Endodermal cell (in vitro differentiated cells): Measurements from ENCODE around the gene EGLN1. TPM values are rescaled to one million over a fixed set of nuclear protein-coding genes. Genes with fewer than 3 reads are reported as not detected.

ENCODE experiments used
- DNase-seq: peaks from one replicate; pipeline ENCODE4 v3.0.0-alpha.2; 2017
- H3K27ac ChIP-seq: 2 replicates; pipeline ENCODE4 v1.5.1; 2013; ENCODE audit warnings: mild to moderate bottlenecking, low read depth, low read length, moderate library complexity
- H3K27me3 ChIP-seq: 2 replicates; pipeline ENCODE4 v1.6.1; 2013; ENCODE audit warnings: mild to moderate bottlenecking, low read length, moderate library complexity; ENCODE audit not compliant: insufficient read depth, control insufficient read depth, poor library complexity, severe bottlenecking
- H3K36me3 ChIP-seq: 2 replicates; pipeline ENCODE4 v1.7.0; 2013; ENCODE audit warnings: mild to moderate bottlenecking, low read length, moderate library complexity; ENCODE audit not compliant: control insufficient read depth, insufficient read depth
- H3K4me1 ChIP-seq: one replicate; pipeline ENCODE4 v1.7.0; 2013; ENCODE audit warnings: low read length; ENCODE audit not compliant: control insufficient read depth, insufficient read depth
- H3K4me3 ChIP-seq: 2 replicates; pipeline ENCODE4 v1.5.1; 2013; ENCODE audit warnings: mild to moderate bottlenecking, low read length, moderate library complexity
- H3K9ac ChIP-seq: 2 replicates; pipeline ENCODE4 v1.6.1; 2013; ENCODE audit warnings: mild to moderate bottlenecking, low read length, moderate library complexity; ENCODE audit not compliant: poor library complexity, severe bottlenecking; ENCODE audit errors: extremely low read depth
- H3K9me3 ChIP-seq: 2 replicates; pipeline ENCODE4 v1.6.1; 2013; ENCODE audit warnings: mild to moderate bottlenecking, low read length, moderate library complexity; ENCODE audit not compliant: control insufficient read depth
- H3K27ac Mint-ChIP-seq: 2 replicates; pipeline ENCODE4 v1.8.0; 2020; ENCODE audit warnings: mixed read lengths
- H3K27me3 Mint-ChIP-seq: 2 replicates; pipeline ENCODE4 v1.8.0; 2021; ENCODE audit warnings: mild to moderate bottlenecking, mixed read lengths; ENCODE audit not compliant: insufficient read depth
- H3K36me3 Mint-ChIP-seq: 2 replicates; pipeline ENCODE4 v1.8.0; 2020; ENCODE audit warnings: low read depth, mixed read lengths
- H3K4me1 Mint-ChIP-seq: 2 replicates; pipeline ENCODE4 v1.8.0; 2020; ENCODE audit warnings: mixed read lengths
- H3K4me3 Mint-ChIP-seq: 2 replicates; pipeline ENCODE4 v1.8.0; 2020; ENCODE audit warnings: mild to moderate bottlenecking, moderate library complexity, mixed read lengths
- H3K9me3 Mint-ChIP-seq: 2 replicates; pipeline ENCODE4 v1.8.0; 2020; ENCODE audit warnings: mild to moderate bottlenecking, mixed read lengths
- WGBS, 2 experiments: methylation state at CpG; one replicate each; pipeline versions ENCODE4 v1.1.5 to v1.1.7; 2013; ENCODE audit warnings: missing lambda C conversion rate in 2 of 2, mixed read lengths in 1 of 2; ENCODE audit not compliant: insufficient coverage in 1 of 2, insufficient read length in 1 of 2; 5-methylcytosine and 5-hydroxymethylcytosine counted together
- total RNA-seq, 2 donors: library from RNA; stranded (reverse); fragmentation: NEBNext Ultra II Directional in 1 of 2; extraction: Animal tissue kit (Norgen Biotek cat#: 25700) in 1 of 2; gene quantifications; 2 replicates in 1 of 2; 3 replicates in 1 of 2; pipeline ENCODE4 v1.2.1, GENCODE V29; 2021
- TF ChIP-seq, protein P1 (sequence below): fragments of 200-600 bp; sonication (generic); conservative IDR thresholded peaks from 2 replicates; pipeline ENCODE4 v1.5.0; 2021; ENCODE audit warnings: antibody characterized with exemption, mild to moderate bottlenecking

The EGLN1 gene
- total RNA-seq, 2 donors from 2014 or later: 12.2 to 17.4 TPM

DNA sequence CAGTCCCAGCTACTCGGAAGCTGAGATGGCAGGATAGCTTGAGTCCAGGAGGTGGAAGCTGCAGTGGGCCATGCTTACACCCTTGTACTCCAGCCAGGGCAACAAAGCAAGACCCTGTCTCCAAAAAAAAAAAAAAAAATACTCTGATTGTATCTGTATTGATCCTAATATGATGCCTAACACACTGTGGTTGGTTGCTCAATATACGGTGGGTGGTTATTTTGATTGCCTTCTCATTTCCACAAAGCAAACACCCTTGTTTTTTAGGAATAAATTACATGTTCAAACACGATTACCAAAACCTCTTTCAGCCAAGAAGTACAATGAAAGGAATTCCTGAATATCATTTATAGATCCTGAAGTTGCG lies 3.4 kb downstream of the EGLN1 start:
- WGBS, 2 experiments: 87 to 93% methylated on average over 4 of the region's 4 CpGs
- Histone ChIP-seq H3K9me3 (no peaks in the 10 kb centered on the region), H3K9ac (no peak overlapping the region), H3K27ac (no peak overlapping the region), H3K36me3 (no peaks in the 10 kb centered on the region), H3K27me3 (peaks cover 15% of the 10 kb centered on the region), H3K4me3 (peak overlapping the region; percentile 90), H3K4me1 (peaks cover 4% of the 10 kb centered on the region)
- Mint-ChIP-seq H3K4me1 (peaks cover 34% of the 10 kb centered on the region), H3K4me3 (peak overlapping the region; percentile 85), H3K36me3 (peaks cover 4% of the 10 kb centered on the region), H3K27ac (no peak overlapping the region), H3K9me3 (no peaks in the 10 kb centered on the region), H3K27me3 (peaks cover 29% of the 10 kb centered on the region)
- TF ChIP-seq, protein P1, sequence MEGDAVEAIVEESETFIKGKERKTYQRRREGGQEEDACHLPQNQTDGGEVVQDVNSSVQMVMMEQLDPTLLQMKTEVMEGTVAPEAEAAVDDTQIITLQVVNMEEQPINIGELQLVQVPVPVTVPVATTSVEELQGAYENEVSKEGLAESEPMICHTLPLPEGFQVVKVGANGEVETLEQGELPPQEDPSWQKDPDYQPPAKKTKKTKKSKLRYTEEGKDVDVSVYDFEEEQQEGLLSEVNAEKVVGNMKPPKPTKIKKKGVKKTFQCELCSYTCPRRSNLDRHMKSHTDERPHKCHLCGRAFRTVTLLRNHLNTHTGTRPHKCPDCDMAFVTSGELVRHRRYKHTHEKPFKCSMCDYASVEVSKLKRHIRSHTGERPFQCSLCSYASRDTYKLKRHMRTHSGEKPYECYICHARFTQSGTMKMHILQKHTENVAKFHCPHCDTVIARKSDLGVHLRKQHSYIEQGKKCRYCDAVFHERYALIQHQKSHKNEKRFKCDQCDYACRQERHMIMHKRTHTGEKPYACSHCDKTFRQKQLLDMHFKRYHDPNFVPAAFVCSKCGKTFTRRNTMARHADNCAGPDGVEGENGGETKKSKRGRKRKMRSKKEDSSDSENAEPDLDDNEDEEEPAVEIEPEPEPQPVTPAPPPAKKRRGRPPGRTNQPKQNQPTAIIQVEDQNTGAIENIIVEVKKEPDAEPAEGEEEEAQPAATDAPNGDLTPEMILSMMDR: no peak
- no peak for DNase-seq

DNA sequence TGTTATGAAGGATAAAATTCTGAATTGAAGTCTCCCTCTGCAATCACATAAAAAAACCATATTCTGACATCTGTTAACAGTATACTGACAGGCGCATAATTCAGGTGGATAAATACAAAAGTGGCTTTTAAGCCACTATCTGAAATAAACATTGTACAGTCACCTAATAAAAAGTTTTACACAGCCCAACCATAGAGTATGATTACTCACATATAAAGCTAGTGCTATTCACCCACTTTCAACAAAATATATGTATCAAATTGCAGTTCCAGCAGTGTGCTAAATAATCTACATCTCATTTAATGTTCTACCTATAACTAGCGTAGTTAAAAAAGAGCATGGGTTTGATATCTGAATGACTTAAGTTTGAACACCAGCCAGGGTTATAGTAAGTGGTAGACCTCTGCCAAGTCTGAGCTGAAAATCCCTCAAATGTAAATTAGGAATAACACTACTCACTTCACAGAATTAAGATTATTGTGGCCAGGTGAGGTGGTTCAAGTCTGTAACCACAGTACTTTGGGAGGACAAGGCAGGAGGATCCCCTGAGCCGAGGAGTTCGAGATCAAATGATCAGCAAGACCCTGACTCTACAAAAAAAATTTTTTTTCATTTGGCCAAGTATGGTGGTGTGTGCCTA lies 3.9 kb downstream of the EGLN1 start:
- WGBS, 2 experiments: 86 to 92% methylated on average over 3 to 4 of the region's 4 CpGs
- H3K4me3 Mint-ChIP-seq: no peak overlapping the region
- peak overlapping the region; percentile 90 for H3K4me3 ChIP-seq
- TF ChIP-seq, protein P1: no peak
- DNase-seq: no peak
- H3K36me3 ChIP-seq: no peaks in the 10 kb centered on the region
- no peak overlapping the region for H3K27ac ChIP-seq
- no peaks in the 10 kb centered on the region for H3K9me3 Mint-ChIP-seq
- peaks cover 10% of the 10 kb centered on the region for H3K27me3 ChIP-seq
- no peak overlapping the region for H3K9ac ChIP-seq
- H3K4me1 Mint-ChIP-seq: peaks cover 30% of the 10 kb centered on the region
- H3K27me3 Mint-ChIP-seq: peaks cover 26% of the 10 kb centered on the region
- H3K36me3 Mint-ChIP-seq: peaks cover 4% of the 10 kb centered on the region
- H3K9me3 ChIP-seq: no peaks in the 10 kb centered on the region
- no peak overlapping the region for H3K27ac Mint-ChIP-seq
- peaks cover 4% of the 10 kb centered on the region for H3K4me1 ChIP-seq

DNA sequence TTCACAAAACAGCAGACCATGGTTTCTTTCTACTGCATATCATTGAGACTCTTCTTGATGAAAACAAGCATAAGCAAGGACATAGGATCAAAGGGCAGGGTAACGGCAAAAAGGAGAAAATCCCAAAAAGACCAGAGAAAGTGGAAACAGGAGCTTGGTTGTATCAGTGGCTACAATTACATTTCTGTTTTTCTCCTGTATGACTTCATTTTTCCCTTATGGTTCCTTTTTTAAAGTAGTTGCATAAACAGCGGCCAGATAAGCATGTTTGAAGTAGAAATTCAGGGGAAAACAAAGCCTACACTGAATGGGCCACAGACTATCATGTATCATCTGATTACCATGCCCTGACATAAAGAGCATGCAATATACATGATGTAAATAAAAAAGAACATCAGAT lies 4.6 kb downstream of the EGLN1 start:
- H3K4me3 Mint-ChIP-seq: no peak overlapping the region
- H3K27ac Mint-ChIP-seq: no peak overlapping the region
- no peak for DNase-seq
- Histone ChIP-seq H3K9ac (no peak overlapping the region), H3K4me1 (peaks cover 4% of the 10 kb centered on the region), H3K27me3 (peaks cover 10% of the 10 kb centered on the region), H3K27ac (no peak overlapping the region), H3K4me3 (peak overlapping the region; percentile 90), H3K36me3 (no peaks in the 10 kb centered on the region), H3K9me3 (no peaks in the 10 kb centered on the region)
- 98 to 100% methylated on average over 1 to 2 of the region's 2 CpGs for WGBS, 2 experiments
- peaks cover 4% of the 10 kb centered on the region for H3K36me3 Mint-ChIP-seq
- no peaks in the 10 kb centered on the region for H3K9me3 Mint-ChIP-seq
- peaks cover 26% of the 10 kb centered on the region for H3K27me3 Mint-ChIP-seq
- H3K4me1 Mint-ChIP-seq: peaks cover 24% of the 10 kb centered on the region
- TF ChIP-seq, protein P1: no peak
